Stimulated activated CD4-positive, alpha-beta T cell treated with anti-CD3 and anti-CD28 coated beads, Interleukin-4, amount 100 ng/mL, for 24 hours (primary cell): ENCODE results near the gene PMP22.
A peak's percentile ranks its signal among the peaks of the same experiment; 100 is the strongest.

Source experiments
- DNase-seq: peaks from one replicate; pipeline ENCODE4 v3.0.0-alpha.2; 2020

The PMP22 gene

GRCh38 chr17:15273141-15273793, 8.1 kb upstream of the PMP22 start:
- DNase-seq, result no peak

DNA sequence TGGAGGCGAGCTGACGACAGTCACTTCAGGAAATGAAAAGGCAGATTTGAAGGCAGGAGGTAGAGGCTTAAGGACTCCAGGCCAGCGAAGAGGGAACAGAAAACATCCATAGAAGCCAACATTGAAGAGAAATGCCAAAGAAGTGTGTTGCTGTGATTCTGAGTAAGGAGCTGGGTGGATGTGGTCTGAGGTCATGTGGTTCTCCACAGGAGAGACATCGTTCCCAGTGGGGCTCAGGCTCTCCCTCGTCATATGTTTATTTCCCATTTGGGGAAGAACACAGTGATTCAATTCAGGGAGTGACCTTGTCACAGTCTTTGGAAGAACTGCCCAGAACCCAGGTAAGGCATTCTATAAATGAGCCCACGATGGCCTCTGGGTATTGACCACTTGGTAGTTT, 6.6 kb upstream of the PMP22 start:
- DNase-seq, result no peak

DNA sequence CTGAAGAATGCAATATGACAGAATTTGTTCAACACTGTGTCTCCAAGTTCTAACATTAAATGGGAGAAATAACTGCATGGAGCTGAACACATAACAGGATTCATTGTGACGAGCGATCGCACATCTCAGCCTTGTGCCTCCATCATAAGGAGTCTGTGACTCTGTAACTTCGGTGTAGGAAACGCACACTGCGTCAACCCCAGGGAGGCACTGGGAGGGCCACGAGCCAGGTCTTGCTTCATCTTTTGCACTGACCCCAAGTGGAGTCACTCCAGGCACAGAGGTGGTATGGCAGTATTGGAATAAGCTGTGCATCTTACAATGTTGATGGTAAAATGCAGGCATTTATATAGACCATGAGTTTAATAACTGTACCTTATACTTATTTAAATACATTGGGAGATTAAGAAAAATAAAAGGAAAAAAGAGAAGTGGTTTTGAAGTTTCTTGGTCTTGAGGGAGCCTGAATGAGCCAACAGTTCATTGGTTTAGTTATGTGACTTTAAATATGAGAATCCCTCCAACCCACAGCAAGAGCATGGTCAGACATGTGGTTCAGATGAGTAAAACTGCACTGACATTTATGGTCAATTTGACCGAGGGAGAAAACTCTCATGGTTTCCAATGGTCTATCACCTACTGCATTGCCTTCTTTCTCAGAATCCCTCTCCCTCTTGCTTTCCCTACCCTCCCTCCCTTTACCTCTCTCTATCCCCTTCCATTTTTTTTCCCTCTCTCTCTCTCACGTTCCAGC, 5.7 kb upstream of the PMP22 start:
- no peak for DNase-seq

- DNase-seq, result no peak
These were observed 4.6 kb upstream of the PMP22 start for GRCh38 chr17:15269780-15270089.

DNA sequence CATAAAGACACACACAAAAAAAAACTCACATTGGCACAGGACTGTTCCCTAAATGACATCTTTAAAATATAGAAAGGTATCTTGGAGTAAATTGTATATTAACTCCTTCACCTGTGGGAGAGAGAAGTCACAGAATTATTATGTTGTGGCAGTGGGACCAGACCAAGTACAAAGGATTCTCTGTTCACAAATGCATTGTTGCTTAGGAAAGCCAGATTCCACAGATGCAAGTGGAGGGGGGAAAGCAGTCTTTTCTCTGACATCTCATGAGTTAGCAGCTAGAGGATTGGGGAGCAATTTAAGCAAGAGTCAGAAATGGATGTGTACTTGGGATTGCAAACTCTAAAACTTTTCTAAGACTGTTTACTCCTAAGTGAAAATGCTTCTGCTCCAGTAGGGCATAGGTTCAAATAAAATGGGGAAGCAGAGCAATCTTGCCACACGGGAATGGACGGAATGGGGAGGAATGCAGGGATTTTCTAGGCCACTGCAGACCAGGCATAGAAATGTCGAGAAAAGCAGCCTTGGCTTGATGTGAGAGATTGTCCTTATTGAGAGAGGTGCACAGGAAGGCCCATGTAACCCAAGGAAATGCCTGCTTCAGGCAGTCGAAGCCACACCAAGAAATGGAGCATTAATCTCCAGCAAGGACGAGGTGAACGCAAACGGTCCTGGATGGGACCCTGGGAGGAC, 4.1 kb upstream of the PMP22 start:
- no peak for DNase-seq

DNA sequence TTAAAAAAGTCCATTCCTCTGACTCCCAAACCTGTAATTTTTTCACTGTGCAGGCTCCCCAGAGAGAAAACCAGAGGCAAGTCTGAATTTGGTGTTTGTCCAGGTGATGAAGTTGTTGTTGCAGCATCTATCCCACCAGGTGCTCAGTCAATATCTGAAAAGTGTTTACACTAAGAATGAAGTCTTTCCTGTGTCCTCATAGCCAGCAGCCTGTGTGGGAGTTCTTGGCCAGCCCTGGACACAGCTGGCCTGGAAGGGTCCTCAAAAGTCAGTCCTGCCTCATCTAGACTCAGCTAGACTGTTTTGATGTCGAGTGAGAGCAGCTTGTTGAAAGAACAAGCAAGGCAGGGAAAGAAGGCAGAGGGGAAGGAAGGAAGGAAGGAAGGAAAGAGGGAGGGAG, 3.3 kb upstream of the PMP22 start:
- DNase-seq, result no peak

DNA sequence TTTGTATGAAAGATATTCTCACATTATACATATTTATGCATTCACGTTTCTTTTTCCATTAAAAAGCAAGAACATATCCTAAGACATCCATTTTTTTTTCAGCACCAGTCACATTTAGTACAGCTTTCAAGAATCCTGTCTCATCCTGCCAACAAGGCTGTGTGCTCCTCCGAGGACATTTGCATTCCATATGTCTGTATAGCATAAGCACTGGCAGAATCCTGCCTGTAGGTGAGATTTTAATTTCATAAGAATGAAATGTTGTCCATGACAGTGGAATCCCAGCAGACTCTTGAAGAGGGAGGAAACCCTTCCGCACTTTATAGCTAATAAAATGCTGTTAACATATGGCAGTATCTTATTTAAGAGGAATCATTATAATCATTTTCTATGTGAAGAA, 2.9 kb upstream of the PMP22 start:
- DNase-seq, result no peak

GRCh38 chr17:15266325-15267125, 1.4 kb upstream of the PMP22 start:
- DNase-seq, result no peak

GRCh38 chr17:15264542-15264941, 584 bp downstream of the PMP22 start:
- no peak for DNase-seq

GRCh38 chr17:15263680-15264079, 1.4 kb downstream of the PMP22 start:
- DNase-seq, result no peak

GRCh38 chr17:15263206-15263579, 1.9 kb downstream of the PMP22 start:
- no peak for DNase-seq

DNA sequence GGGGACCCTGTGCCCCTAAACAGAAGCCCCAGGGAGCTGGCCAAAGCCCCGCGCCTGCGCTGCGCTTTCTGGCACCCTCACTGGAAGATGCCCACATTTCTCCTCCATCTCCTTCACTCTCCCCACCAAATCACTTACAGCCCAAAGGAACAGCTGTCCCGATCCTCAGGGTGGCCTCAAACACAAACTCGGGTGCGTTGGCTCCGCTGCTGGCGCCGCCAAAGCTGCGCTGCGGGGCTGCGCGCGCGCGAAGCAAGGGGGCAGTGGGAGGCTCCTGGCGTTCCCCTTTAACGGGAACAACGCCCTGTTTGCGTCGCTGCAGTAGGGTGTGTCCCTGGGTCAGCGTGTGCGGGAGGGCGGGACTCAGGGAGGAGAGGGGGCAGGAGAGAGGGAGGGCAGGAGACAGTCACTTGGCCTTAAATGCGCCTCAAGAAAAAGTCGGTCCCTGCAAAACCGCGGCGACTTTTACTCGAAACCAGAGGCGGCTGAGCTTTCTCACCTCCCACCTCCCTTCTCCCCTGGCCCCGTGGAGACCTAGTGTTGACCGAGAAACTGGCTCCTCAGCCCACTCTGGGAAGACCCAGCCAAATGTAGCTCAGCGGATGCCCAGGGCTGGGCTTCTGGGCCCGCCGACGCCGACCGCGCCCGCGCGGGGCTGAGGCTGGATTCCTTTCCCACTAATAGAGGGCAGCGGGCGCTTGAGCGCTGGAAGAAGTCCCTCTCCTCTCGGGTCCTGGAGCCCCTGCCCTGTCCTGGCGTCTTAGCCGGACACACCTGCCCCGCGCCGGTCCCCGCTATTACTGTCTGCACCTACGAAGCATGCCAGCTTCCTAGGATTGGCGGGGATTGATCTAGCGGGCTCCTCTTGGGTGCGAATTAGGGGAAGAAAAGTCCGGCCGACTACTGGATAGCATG, 2.6 kb downstream of the PMP22 start:
- DNase-seq, result no peak

DNA sequence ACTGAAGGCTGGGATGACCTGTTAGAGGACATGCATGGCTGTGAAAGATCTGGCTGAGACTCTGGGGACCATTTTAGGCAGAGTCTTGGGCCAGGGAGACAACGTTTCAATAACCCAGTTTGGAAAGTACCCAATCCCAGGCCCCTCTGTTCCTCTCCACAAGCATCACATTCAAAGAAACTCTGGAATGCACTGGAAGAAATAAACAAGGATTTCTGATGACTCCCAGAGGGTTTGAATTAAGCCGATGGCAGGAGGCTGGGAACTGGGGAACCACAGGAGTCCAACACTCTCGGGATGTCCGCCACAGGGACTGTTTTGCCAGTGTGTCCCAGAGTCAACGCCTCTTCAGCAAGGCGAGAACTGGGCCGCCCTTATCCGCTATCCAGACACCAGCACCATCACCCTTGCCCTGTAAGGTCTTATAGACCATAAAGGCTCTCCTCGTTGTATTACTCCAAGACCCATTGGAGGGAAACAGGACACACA, 3.3 kb downstream of the PMP22 start:
- no peak for DNase-seq

DNA sequence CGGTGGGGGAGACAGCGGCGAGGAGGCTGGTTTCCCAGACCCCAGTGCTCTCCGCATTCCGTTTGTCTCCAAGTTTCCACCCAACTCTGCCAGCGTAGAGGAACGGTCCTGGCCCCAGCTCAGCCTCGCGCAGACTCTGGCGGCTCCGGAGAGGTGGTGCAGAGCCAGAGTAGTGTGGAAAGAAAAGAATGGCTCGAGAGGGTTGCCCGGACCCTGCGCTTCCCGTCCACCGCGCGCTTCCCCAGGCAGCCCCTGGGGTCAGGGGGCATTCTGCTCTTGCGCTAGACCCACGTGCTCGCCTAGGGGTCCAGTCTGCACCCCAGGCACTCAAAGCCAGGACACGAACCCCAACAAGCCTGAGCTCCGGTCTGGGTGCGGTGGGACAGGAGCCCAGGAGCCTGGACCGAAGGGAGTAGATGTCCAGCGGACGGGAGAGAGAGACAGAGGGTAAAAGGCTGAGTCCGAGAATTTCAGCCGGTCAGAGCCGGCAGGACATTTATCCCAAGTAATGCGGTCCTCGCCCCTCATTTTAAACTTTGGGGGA, 3.8 kb downstream of the PMP22 start:
- no peak for DNase-seq

DNA sequence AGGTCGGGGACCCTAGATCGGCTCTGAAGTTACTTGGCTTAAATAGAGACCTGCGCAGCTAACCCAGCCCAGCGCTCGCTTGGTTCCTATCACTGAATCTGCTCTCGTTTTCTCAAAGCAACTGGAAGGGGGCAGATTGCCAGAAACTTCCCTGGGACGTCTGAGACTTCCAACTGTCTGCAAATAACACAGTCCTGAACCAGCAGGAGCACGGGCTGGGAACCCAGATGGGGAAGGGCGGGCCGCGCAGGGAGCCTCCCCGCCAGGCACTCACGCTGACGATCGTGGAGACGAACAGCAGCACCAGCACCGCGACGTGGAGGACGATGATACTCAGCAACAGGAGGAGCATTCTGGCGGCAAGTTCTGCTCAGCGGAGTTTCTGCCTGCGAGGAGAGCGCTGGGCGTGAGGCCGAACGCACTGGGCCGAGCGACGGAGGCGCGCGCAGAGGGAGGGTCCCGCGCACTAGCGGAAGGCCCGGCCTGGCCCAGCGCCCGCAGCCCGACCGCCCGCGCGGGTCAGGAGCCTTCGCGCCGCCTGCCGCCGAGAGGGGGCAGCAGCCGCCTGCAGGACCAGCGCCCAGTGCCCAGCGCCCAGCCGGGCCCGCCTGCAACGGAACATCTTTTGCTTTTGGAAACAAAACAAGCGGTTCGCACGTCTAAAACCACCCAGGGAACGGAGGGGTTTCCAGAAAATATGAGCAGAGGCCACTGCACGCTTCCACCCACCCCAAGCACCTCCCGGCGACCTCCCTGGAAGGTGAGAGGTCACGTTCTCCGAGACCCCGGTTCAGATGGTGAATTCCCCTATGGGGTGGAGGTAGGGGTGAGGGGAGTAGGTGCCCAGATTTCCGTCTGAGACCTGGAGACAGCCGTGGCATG, 4.5 kb downstream of the PMP22 start:
- DNase-seq, result peak; percentile 32

DNA sequence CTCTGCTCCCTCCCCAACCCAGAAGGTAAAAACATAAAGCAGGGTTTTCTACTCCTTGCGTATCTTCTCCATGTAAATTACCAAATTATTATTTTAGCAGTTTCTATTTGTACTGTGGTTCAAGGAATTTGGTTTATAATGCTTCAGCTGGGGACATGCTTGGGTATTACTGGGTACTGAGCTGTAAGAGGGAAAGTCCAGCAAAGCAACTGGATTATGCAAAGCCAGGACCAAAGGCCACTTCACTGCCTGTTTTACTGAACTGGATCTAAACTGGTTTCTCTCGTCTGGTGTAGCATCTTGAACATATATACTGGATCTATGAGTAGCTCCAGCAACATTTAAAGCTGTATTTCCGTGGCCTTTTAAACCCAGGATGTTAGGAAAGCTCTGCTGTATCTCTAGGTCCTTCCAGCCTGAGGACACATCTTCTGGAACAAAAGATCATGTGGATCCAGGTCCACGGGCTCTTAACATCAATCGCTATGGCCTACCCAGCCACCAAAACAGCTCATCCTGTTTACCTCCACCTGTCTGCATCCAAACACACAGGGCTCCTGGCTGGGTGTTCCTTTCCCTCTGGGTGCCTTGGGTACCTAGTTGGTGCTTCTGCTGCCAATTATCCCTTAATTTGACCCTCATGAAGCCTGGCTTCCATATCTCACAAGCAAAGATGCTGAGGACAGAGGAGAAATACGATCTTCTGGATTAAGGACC, 7.2 kb downstream of the PMP22 start:
- DNase-seq, result no peak

GRCh38 chr17:15257258-15257788, 7.8 kb downstream of the PMP22 start:
- DNase-seq, result peak; percentile 60

DNA sequence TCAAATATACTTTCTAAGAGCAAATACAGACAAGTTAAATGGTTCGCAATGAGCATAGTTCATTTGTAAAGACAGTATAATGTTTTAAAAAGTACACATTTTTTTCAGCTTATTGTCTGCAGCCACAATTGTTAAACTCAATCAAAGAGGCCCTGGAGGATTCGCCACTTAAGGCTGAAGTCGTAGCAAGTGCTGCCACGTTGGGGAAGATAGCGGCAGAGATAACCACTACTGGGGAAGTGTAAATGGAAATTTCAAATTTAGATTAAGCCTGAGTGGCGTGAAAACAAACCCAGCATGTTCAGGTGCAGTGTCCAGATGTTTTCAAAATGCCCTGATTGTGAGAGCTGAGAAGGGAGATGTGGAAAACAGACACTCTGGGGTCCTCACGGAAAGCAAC, 8.4 kb downstream of the PMP22 start:
- no peak for DNase-seq

GRCh38 chr17:15255713-15256454, 9.2 kb downstream of the PMP22 start:
- no peak for DNase-seq
